Chondrocyte (in vitro differentiated cells): ENCODE measurements around the gene ATPAF1. TPM values are rescaled to one million over a fixed set of nuclear protein-coding genes. Genes with fewer than 3 reads are reported as not detected.
A peak's percentile ranks its signal among the peaks of the same experiment; 100 is the strongest.

Experiments used
- DNase-seq: peaks from one replicate; pipeline ENCODE4 v3.0.0; 2021; ENCODE audit warnings: mixed read lengths, low spot score
- H3K27ac Mint-ChIP-seq: one replicate; pipeline ENCODE4 v1.8.0; 2021; ENCODE audit warnings: mild to moderate bottlenecking, moderate library complexity, mixed read lengths; ENCODE audit not compliant: unreplicated experiment
- H3K27me3 Mint-ChIP-seq: 2 replicates; pipeline ENCODE4 v1.8.0; 2021; ENCODE audit warnings: low read depth, mixed read lengths
- H3K36me3 Mint-ChIP-seq: 2 replicates; pipeline ENCODE4 v1.8.0; 2021; ENCODE audit warnings: low read depth, mixed read lengths
- H3K4me1 Mint-ChIP-seq: 2 replicates; pipeline ENCODE4 v1.8.0; 2021; ENCODE audit warnings: low read depth, mild to moderate bottlenecking, mixed read lengths
- H3K4me3 Mint-ChIP-seq: one replicate; pipeline ENCODE4 v1.8.0; 2021; ENCODE audit warnings: mild to moderate bottlenecking, moderate library complexity, mixed read lengths; ENCODE audit not compliant: unreplicated experiment
- H3K9me3 Mint-ChIP-seq: 2 replicates; pipeline ENCODE4 v1.8.0; 2021; ENCODE audit warnings: low read depth, mixed read lengths
- CTCF ChIP-seq: fragments of 200-600 bp; sonication (generic); IDR thresholded peaks from 2 replicates; pipeline ENCODE4 v1.5.0; 2021; ENCODE audit warnings: antibody characterized with exemption, mild to moderate bottlenecking, moderate library complexity
- total RNA-seq: library from RNA; stranded (reverse); gene quantifications from 3 replicates; pipeline ENCODE4 v1.2.1, GENCODE V29; 2021

Gene ATPAF1
- total RNA-seq, 1 donor from 2014 or later = 22.9 TPM

DNA sequence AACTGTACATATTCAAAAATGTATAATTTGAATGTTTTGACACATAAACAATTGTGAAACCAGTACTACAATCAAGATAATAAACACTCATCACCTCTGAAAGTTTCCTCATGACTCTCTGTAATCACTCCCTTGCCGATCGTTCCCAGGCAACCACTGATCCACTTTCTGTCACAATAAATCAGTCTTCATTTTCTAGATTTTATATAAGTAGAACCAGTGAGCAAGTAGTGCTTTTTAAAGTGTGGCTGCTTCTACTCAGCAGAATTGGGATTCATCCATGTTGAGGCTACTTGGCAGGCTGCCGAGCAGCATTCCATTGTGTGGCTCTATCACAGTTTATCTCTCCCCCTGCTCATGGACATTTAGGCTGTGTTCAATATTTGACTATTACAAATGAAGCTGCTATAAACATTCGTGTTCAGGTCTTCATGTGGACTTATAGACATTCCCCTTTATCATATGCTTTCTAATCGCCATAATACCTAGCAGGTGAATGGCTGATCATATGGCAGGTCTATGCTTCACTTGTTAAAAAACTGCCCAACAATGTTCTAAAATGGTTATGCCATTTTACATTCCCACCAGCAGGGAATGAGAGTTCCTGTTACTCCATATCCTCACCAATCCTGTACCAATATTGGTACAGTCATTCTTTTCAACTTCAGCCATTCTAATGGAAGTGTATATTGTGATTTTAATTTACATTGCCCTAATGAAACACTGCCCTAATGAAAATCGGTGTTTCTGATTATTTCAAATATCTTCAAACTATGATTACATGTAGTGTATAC lies 24.0 kb upstream of the ATPAF1 start:
- H3K27me3 Mint-ChIP-seq = no peaks in the 10 kb centered on the region
- peak; percentile 46 for TF ChIP-seq CTCF
- DNase-seq = no peak
- no peak overlapping the region for H3K4me3 Mint-ChIP-seq
- H3K27ac Mint-ChIP-seq = no peak overlapping the region
- peaks cover 25% of the 10 kb centered on the region for H3K4me1 Mint-ChIP-seq
- peaks cover 38% of the 10 kb centered on the region for H3K36me3 Mint-ChIP-seq
- no peaks in the 10 kb centered on the region for H3K9me3 Mint-ChIP-seq

DNA sequence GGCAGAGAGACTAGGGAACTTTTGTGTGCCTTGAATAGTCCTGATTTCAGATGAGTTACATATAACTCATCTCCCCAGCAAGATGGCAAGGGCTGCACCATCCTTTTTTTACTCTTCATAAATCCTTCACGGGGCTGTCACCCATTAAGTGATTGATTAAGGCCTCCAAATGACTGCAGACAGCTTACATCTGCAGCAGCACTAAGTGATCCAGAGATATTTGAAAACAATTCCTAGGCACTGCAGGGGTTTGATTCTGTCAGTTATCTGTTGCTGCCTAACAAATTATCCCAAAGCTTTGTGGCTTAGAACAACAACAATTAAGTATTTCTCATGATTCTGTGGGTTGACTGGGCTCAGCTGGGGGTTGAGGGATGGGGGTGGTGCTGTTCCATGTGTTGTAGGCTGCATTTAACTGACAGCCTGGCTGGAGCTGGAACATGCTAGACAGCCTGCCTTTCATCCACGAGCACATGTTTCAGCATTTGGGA lies 22.8 kb upstream of the ATPAF1 start:
- peaks cover 20% of the 10 kb centered on the region for H3K4me1 Mint-ChIP-seq
- no peaks in the 10 kb centered on the region for H3K9me3 Mint-ChIP-seq
- H3K36me3 Mint-ChIP-seq = peaks cover 43% of the 10 kb centered on the region
- no peaks in the 10 kb centered on the region for H3K27me3 Mint-ChIP-seq
- no peak overlapping the region for H3K27ac Mint-ChIP-seq
- no peak for TF ChIP-seq CTCF
- no peak overlapping the region for H3K4me3 Mint-ChIP-seq
- no peak for DNase-seq

DNA sequence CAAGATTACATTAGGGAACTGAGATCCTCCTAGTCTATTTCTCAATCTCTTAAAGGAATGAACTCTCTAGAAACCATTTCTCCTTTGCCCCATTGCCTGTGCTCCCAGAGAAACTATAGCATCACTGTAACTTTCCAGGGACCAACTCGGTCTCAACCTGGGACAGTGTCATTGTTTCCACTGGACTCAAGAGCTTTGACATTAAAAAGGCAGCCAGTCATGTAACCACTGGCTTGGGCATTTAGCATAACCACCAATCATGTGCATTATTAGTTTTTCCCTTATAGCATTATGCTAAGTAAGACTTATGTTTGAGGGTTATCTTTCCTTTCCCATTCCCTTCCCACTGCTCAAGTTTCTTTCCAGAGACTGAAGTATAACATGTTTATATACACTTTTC lies 21.7 kb upstream of the ATPAF1 start:
- Mint-ChIP-seq H3K27ac (no peak overlapping the region), H3K4me1 (peaks cover 20% of the 10 kb centered on the region), H3K4me3 (no peak overlapping the region), H3K36me3 (peaks cover 38% of the 10 kb centered on the region), H3K27me3 (no peaks in the 10 kb centered on the region), H3K9me3 (no peaks in the 10 kb centered on the region)
- no peak for TF ChIP-seq CTCF
- no peak for DNase-seq

GRCh38 chr1:46689356-46689755 lies 21.2 kb upstream of the ATPAF1 start:
- peaks cover 41% of the 10 kb centered on the region for H3K36me3 Mint-ChIP-seq
- no peaks in the 10 kb centered on the region for H3K9me3 Mint-ChIP-seq
- DNase-seq = no peak
- H3K27me3 Mint-ChIP-seq = no peaks in the 10 kb centered on the region
- no peak overlapping the region for H3K4me3 Mint-ChIP-seq
- no peak for TF ChIP-seq CTCF
- peaks cover 20% of the 10 kb centered on the region for H3K4me1 Mint-ChIP-seq
- H3K27ac Mint-ChIP-seq = no peak overlapping the region

- Mint-ChIP-seq H3K27ac (no peak overlapping the region), H3K27me3 (no peaks in the 10 kb centered on the region), H3K4me1 (peaks cover 16% of the 10 kb centered on the region), H3K9me3 (no peaks in the 10 kb centered on the region), H3K4me3 (no peak overlapping the region), H3K36me3 (peaks cover 49% of the 10 kb centered on the region)
- DNase-seq = no peak
- no peak for TF ChIP-seq CTCF
Measured at GRCh38 chr1:46687921-46688509, 19.9 kb upstream of the ATPAF1 start.
